WTC11 (cell line): Measurements from ENCODE around the gene SORL1. TPM values are rescaled to one million over a fixed set of nuclear protein-coding genes. Genes with fewer than 3 reads are reported as not detected.

Experiments
- ATAC-seq: fragments of 200-7000 bp; cut with Tn5 transposase; 2 replicates; pipeline ENCODE4 v1.10.0; 2021; ENCODE audit warnings: mild to moderate bottlenecking, moderate library complexity
- CTCF ChIA-PET: fragments of 300-600 bp; sonication (Branson Sonifier 250); formaldehyde crosslinking; loops from one replicate; lab custom pipeline; 2021; ENCODE audit warnings: antibody characterized with exemption; lab: Charles Lee
- POLR2A ChIA-PET: fragments of 350-600 bp; sonication (Branson Sonifier 250); formaldehyde crosslinking; loops from one replicate; lab custom pipeline; 2021; ENCODE audit warnings: antibody characterized with exemption; lab: Charles Lee
- DNase-seq: peaks from one replicate; pipeline ENCODE4 v3.0.0; 2021; ENCODE audit warnings: low spot score
- H3K27ac Mint-ChIP-seq: 2 replicates; pipeline ENCODE4 v1.8.0; 2021; ENCODE audit warnings: mixed read lengths
- H3K27me3 Mint-ChIP-seq: 2 replicates; pipeline ENCODE4 v1.8.0; 2021; ENCODE audit warnings: low read depth, mild to moderate bottlenecking, moderate library complexity, mixed read lengths
- H3K36me3 Mint-ChIP-seq: 2 replicates; pipeline ENCODE4 v1.8.0; 2021; ENCODE audit warnings: mixed read lengths
- H3K4me1 Mint-ChIP-seq: 2 replicates; pipeline ENCODE4 v1.8.0; 2022; ENCODE audit warnings: mixed read lengths
- H3K4me3 Mint-ChIP-seq: 2 replicates; pipeline ENCODE4 v1.8.0; 2021; ENCODE audit warnings: mild to moderate bottlenecking, moderate library complexity, mixed read lengths
- H3K9me3 Mint-ChIP-seq: 2 replicates; pipeline ENCODE4 v1.8.0; 2021; ENCODE audit warnings: mixed read lengths
- CREB1 ChIP-seq: sonication (generic); formaldehyde crosslinking; IDR thresholded peaks from 2 replicates; pipeline ENCODE4 v1.8.0; 2023; ENCODE audit warnings: mild to moderate bottlenecking, missing genetic modification reagents
- GABPB1 ChIP-seq: sonication (generic); formaldehyde crosslinking; IDR thresholded peaks from 2 replicates; pipeline ENCODE4 v1.8.1; 2023; ENCODE audit warnings: mild to moderate bottlenecking, missing genetic modification reagents
- MYBL2 ChIP-seq: sonication (generic); formaldehyde crosslinking; IDR thresholded peaks from 2 replicates; pipeline ENCODE4 v1.8.1; 2023; ENCODE audit warnings: mild to moderate bottlenecking, moderate library complexity, missing genetic modification reagents
- OVOL2 ChIP-seq: fragments of 250-450 bp; sonication (Bioruptor Pico); IDR thresholded peaks from 2 replicates; pipeline ENCODE4 v1.9.0; 2021; ENCODE audit warnings: mild to moderate bottlenecking, borderline replicate concordance
- PRRX2 ChIP-seq: fragments of 250-450 bp; sonication (Bioruptor Pico); IDR thresholded peaks from 2 replicates; pipeline ENCODE4 v1.8.0; 2021; ENCODE audit warnings: mild to moderate bottlenecking
- total RNA-seq: library from RNA; stranded (reverse); gene quantifications from 3 replicates; pipeline ENCODE4 v1.2.3, GENCODE V29; 2021
- TF ChIP-seq, protein P1 (sequence below): sonication (generic); formaldehyde crosslinking; conservative IDR thresholded peaks from 2 replicates; pipeline ENCODE4 v1.8.1; 2022; ENCODE audit warnings: mild to moderate bottlenecking, missing genetic modification reagents
- TF ChIP-seq, protein P2 (sequence below): sonication (generic); formaldehyde crosslinking; IDR thresholded peaks from 2 replicates; pipeline ENCODE4 v1.8.0; 2022; ENCODE audit warnings: mild to moderate bottlenecking, missing genetic modification reagents
- TF ChIP-seq, protein P3 (sequence below): fragments of 250-450 bp; sonication (Bioruptor Pico); IDR thresholded peaks from 2 replicates; pipeline ENCODE4 v2.1.2; 2022; ENCODE audit warnings: mild to moderate bottlenecking, moderate library complexity
- TF ChIP-seq, protein P4 (sequence below): fragments of 250-450 bp; sonication (Bioruptor Pico); IDR thresholded peaks from 2 replicates; pipeline ENCODE4 v1.9.0; 2021; ENCODE audit warnings: mild to moderate bottlenecking
- TF ChIP-seq, protein P5 (sequence below): sonication (generic); formaldehyde crosslinking; IDR thresholded peaks from 2 replicates; pipeline ENCODE4 v1.8.0; 2022; ENCODE audit warnings: mild to moderate bottlenecking, missing genetic modification reagents
- TF ChIP-seq, protein P6 (sequence below): sonication (generic); formaldehyde crosslinking; IDR thresholded peaks from 2 replicates; pipeline ENCODE4 v1.8.0; 2023; ENCODE audit warnings: mild to moderate bottlenecking, missing genetic modification reagents
- TF ChIP-seq, protein P7 (sequence below): sonication (generic); formaldehyde crosslinking; IDR thresholded peaks from 2 replicates; pipeline ENCODE4 v1.8.0; 2023; ENCODE audit warnings: missing genetic modification reagents, mild to moderate bottlenecking, borderline replicate concordance

Gene SORL1
- total RNA-seq, 1 experiment from 2014 or later, result 87.1 TPM

DNA sequence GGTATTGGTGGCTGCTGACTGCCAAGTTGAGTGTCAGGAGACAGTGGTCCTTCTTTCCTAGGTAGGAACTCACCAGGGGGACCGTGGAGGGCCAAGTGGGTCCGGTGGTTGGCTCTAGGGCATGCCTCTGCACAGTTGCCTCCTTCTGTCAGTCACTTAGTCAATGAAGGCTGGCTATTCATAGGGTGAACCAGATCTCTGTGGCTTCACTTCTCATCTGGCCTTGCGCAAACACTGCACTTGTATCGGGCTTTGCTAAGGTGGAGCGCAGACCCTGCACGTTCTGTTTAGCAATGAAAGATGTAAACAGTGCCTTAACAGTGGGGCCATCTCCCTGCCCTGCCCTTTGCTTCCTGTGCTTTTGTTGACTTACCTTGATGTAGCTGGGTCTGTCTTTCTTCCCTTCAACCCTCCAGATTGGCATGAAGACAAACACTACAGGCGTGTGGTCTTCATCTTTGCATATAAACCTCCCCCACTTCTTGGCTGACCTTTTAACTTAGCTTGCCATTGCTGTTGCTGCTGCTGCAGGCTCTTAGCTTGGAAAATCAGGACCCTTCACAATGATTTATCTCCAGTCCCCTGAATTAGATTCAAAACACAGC lies 7.4 kb downstream of the SORL1 start:
- CTCF ChIA-PET, result no interaction called here
- H3K9me3 Mint-ChIP-seq, result no peaks in the 10 kb centered on the region
- H3K27me3 Mint-ChIP-seq, result no peaks in the 10 kb centered on the region
- DNase-seq (no peak), ATAC-seq (no peak)
- H3K4me1 Mint-ChIP-seq, result peaks cover 94% of the 10 kb centered on the region
- TF ChIP-seq GABPB1, result peak; percentile 93
- TF ChIP-seq, protein P1, sequence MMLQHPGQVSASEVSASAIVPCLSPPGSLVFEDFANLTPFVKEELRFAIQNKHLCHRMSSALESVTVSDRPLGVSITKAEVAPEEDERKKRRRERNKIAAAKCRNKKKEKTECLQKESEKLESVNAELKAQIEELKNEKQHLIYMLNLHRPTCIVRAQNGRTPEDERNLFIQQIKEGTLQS (CRISPR knock-in tag), result no peak
- TF ChIP-seq MYBL2, result no peak
- TF ChIP-seq, all 79 proteins: peak for 1
- Mint-ChIP-seq H3K36me3 (peaks cover 3% of the 10 kb centered on the region; the same call in 1 of the 2 replicates), H3K4me3 (no peak overlapping the region), H3K27ac (0 out of 2 replicates have a peak overlapping the region, but pooled peaks have one; percentile 34)
- POLR2A ChIA-PET, result no interaction called here

DNA sequence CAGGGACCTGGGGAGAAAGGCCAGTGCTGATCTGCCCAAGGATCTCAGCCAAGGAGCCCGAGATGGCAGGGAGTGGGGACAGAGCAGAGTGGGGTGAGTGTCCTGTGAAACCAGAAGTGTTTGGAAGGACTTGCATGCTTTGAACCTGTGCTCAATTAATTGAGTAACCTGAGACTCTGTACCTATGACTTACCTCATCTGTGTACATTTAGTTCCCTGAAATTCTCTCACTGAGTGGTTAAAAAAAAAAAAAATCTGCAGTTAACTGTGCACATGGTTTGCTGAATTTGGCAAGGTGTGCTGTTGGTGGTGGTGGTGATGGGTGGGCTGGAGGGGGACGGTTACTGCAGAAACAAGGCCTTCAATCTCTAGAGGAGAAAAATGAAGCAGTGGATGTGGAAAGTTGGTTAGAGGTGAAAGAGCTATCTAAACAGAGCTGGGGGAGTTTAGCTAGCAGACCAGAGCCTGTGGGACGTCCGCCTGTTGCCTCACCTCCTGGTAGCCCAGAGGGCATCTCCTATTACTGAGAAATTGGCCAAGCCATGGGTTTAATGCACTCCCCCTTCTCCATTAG lies 8.9 kb downstream of the SORL1 start:
- Mint-ChIP-seq H3K27ac (no peak overlapping the region), H3K27me3 (no peaks in the 10 kb centered on the region), H3K4me3 (no peak overlapping the region), H3K9me3 (no peaks in the 10 kb centered on the region), H3K4me1 (peaks cover 97% of the 10 kb centered on the region), H3K36me3 (peaks cover 3% of the 10 kb centered on the region; the same call in 1 of the 2 replicates)
- ChIA-PET CTCF (interaction anchor here (0.7 kb wide), 2 partner anchors 9 to 14 kb away, joined by 3 read pairs; no protein-coding TSS in a partner anchor), POLR2A (no interaction called here)
- TF ChIP-seq OVOL2 (CRISPR knock-in tag), result no peak
- TF ChIP-seq GABPB1, result peak; percentile 38; the same call in 1 of the 2 replicates
- no peak for ATAC-seq
- DNase-seq, result no peak

DNA sequence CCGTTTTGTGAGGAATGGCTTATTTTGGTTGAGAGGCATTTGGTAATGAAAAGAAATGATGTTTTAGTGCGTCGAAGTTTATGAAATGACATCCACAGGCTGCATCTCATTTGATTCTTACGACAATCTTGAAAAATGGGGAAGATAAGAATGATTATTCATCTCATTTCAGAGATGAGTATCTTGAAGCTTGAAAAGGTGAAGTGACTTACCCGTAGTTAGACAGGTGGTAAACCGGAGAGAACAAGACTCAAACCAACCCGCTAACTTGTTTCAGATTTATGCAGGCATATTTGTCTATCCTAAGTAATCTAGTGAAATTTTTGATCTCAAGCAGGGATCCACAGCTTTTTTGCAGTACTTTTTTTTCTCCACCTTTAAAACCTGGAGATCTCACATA lies 9.7 kb downstream of the SORL1 start:
- TF ChIP-seq CREB1 (no peak), PRRX2 (no peak)
- TF ChIP-seq, protein P2, sequence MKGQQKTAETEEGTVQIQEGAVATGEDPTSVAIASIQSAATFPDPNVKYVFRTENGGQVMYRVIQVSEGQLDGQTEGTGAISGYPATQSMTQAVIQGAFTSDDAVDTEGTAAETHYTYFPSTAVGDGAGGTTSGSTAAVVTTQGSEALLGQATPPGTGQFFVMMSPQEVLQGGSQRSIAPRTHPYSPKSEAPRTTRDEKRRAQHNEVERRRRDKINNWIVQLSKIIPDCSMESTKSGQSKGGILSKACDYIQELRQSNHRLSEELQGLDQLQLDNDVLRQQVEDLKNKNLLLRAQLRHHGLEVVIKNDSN (CRISPR knock-in tag), result no peak
- TF ChIP-seq, protein P3, sequence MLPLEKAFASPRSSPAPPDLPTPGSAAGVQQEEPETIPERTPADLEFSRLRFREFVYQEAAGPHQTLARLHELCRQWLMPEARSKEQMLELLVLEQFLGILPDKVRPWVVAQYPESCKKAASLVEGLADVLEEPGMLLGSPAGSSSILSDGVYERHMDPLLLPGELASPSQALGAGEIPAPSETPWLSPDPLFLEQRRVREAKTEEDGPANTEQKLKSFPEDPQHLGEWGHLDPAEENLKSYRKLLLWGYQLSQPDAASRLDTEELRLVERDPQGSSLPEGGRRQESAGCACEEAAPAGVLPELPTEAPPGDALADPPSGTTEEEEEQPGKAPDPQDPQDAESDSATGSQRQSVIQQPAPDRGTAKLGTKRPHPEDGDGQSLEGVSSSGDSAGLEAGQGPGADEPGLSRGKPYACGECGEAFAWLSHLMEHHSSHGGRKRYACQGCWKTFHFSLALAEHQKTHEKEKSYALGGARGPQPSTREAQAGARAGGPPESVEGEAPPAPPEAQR (CRISPR knock-in tag), result no peak
- TF ChIP-seq, protein P4, sequence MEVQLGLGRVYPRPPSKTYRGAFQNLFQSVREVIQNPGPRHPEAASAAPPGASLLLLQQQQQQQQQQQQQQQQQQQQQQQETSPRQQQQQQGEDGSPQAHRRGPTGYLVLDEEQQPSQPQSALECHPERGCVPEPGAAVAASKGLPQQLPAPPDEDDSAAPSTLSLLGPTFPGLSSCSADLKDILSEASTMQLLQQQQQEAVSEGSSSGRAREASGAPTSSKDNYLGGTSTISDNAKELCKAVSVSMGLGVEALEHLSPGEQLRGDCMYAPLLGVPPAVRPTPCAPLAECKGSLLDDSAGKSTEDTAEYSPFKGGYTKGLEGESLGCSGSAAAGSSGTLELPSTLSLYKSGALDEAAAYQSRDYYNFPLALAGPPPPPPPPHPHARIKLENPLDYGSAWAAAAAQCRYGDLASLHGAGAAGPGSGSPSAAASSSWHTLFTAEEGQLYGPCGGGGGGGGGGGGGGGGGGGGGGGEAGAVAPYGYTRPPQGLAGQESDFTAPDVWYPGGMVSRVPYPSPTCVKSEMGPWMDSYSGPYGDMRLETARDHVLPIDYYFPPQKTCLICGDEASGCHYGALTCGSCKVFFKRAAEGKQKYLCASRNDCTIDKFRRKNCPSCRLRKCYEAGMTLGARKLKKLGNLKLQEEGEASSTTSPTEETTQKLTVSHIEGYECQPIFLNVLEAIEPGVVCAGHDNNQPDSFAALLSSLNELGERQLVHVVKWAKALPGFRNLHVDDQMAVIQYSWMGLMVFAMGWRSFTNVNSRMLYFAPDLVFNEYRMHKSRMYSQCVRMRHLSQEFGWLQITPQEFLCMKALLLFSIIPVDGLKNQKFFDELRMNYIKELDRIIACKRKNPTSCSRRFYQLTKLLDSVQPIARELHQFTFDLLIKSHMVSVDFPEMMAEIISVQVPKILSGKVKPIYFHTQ, result no peak
- TF ChIP-seq, protein P5, sequence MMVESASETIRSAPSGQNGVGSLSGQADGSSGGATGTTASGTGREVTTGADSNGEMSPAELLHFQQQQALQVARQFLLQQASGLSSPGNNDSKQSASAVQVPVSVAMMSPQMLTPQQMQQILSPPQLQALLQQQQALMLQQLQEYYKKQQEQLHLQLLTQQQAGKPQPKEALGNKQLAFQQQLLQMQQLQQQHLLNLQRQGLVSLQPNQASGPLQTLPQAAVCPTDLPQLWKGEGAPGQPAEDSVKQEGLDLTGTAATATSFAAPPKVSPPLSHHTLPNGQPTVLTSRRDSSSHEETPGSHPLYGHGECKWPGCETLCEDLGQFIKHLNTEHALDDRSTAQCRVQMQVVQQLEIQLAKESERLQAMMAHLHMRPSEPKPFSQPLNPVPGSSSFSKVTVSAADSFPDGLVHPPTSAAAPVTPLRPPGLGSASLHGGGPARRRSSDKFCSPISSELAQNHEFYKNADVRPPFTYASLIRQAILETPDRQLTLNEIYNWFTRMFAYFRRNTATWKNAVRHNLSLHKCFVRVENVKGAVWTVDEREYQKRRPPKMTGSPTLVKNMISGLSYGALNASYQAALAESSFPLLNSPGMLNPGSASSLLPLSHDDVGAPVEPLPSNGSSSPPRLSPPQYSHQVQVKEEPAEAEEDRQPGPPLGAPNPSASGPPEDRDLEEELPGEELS, result no peak
- TF ChIP-seq, protein P6, sequence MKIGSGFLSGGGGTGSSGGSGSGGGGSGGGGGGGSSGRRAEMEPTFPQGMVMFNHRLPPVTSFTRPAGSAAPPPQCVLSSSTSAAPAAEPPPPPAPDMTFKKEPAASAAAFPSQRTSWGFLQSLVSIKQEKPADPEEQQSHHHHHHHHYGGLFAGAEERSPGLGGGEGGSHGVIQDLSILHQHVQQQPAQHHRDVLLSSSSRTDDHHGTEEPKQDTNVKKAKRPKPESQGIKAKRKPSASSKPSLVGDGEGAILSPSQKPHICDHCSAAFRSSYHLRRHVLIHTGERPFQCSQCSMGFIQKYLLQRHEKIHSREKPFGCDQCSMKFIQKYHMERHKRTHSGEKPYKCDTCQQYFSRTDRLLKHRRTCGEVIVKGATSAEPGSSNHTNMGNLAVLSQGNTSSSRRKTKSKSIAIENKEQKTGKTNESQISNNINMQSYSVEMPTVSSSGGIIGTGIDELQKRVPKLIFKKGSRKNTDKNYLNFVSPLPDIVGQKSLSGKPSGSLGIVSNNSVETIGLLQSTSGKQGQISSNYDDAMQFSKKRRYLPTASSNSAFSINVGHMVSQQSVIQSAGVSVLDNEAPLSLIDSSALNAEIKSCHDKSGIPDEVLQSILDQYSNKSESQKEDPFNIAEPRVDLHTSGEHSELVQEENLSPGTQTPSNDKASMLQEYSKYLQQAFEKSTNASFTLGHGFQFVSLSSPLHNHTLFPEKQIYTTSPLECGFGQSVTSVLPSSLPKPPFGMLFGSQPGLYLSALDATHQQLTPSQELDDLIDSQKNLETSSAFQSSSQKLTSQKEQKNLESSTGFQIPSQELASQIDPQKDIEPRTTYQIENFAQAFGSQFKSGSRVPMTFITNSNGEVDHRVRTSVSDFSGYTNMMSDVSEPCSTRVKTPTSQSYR, result no peak
- TF ChIP-seq, protein P7, sequence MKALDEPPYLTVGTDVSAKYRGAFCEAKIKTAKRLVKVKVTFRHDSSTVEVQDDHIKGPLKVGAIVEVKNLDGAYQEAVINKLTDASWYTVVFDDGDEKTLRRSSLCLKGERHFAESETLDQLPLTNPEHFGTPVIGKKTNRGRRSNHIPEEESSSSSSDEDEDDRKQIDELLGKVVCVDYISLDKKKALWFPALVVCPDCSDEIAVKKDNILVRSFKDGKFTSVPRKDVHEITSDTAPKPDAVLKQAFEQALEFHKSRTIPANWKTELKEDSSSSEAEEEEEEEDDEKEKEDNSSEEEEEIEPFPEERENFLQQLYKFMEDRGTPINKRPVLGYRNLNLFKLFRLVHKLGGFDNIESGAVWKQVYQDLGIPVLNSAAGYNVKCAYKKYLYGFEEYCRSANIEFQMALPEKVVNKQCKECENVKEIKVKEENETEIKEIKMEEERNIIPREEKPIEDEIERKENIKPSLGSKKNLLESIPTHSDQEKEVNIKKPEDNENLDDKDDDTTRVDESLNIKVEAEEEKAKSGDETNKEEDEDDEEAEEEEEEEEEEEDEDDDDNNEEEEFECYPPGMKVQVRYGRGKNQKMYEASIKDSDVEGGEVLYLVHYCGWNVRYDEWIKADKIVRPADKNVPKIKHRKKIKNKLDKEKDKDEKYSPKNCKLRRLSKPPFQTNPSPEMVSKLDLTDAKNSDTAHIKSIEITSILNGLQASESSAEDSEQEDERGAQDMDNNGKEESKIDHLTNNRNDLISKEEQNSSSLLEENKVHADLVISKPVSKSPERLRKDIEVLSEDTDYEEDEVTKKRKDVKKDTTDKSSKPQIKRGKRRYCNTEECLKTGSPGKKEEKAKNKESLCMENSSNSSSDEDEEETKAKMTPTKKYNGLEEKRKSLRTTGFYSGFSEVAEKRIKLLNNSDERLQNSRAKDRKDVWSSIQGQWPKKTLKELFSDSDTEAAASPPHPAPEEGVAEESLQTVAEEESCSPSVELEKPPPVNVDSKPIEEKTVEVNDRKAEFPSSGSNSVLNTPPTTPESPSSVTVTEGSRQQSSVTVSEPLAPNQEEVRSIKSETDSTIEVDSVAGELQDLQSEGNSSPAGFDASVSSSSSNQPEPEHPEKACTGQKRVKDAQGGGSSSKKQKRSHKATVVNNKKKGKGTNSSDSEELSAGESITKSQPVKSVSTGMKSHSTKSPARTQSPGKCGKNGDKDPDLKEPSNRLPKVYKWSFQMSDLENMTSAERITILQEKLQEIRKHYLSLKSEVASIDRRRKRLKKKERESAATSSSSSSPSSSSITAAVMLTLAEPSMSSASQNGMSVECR, result no peak
- TF ChIP-seq, all 79 proteins: peak for 0
- no peaks in the 10 kb centered on the region for H3K9me3 Mint-ChIP-seq
- ATAC-seq, result no peak
- ChIA-PET POLR2A (no interaction called here), CTCF (no interaction called here)
- DNase-seq, result no peak
- peak overlapping the region; percentile 61 for H3K27ac Mint-ChIP-seq
- peaks cover 97% of the 10 kb centered on the region for H3K4me1 Mint-ChIP-seq
- peaks cover 3% of the 10 kb centered on the region; the same call in 1 of the 2 replicates for H3K36me3 Mint-ChIP-seq
- H3K4me3 Mint-ChIP-seq, result no peak overlapping the region
- H3K27me3 Mint-ChIP-seq, result no peaks in the 10 kb centered on the region
